GM12878 (cell line): ENCODE measurements around the gene EDNRA. TPM values are rescaled to one million over a fixed set of nuclear protein-coding genes. Genes with fewer than 3 reads are reported as not detected.

ENCODE experiments used
- ATAC-seq: fragments of 200-7000 bp; cut with Tn5 transposase; 3 replicates; pipeline ENCODE4 v1.9.1; 2020; ENCODE audit warnings: mild to moderate bottlenecking, moderate library complexity
- BruUV-seq: library from RNA; stranded (reverse); fragments of 400-500 nt; replicated peaks from 2 replicates; lab custom pipeline; 2021; lab: Mats Ljungman, UMichigan
- CTCF ChIA-PET: fragments of 300-600 bp; sonication (Branson Sonifier 250); formaldehyde crosslinking; extraction: SDS; loops from one replicate; lab custom pipeline; 2021; ENCODE audit warnings: inconsistent platforms; lab: Yijun Ruan, JAX
- POLR2A ChIA-PET: fragments of 350-600 bp; formaldehyde crosslinking; extraction: SDS; loops from one replicate; lab custom pipeline; 2021; ENCODE audit warnings: inconsistent platforms; lab: Charles Lee
- RAD21 ChIA-PET: fragments of 300-600 bp; sonication (Branson Sonifier 250); formaldehyde crosslinking; loops from one replicate; lab custom pipeline; 2023; ENCODE audit warnings: antibody characterized with exemption; ENCODE audit not compliant: unreplicated experiment; lab: Charles Lee
- SMC1A ChIA-PET: fragments of 300-600 bp; sonication (Branson Sonifier 250); formaldehyde crosslinking; loops from one replicate; lab custom pipeline; 2023; ENCODE audit not compliant: unreplicated experiment, uncharacterized antibody; lab: Charles Lee
- DNase-seq: peaks from one replicate; pipeline ENCODE4 v3.0.0-alpha.2; 2011; ENCODE audit warnings: low read depth, low spot score
- FAIRE-seq: peaks from 3 replicates; lab custom pipeline; 2011; peaks lifted over from hg19 to GRCh38; lab: Jason Lieb, UNC
- H2AFZ ChIP-seq: 2 replicates; pipeline ENCODE4 v1.6.0; 2011; ENCODE audit warnings: low read depth, low read length, control low read depth; ENCODE audit not compliant: control insufficient read depth
- H3K27ac ChIP-seq: 2 replicates; pipeline ENCODE4 v1.5.1; 2011; ENCODE audit warnings: control low read depth; ENCODE audit not compliant: control insufficient read depth, insufficient read depth
- H3K27me3 ChIP-seq, 2 experiments: replicated peaks in 1 of 2; 2 replicates each; pipeline versions ENCODE4 v1.6.0 to v1.6.1; 2011; ENCODE audit warnings: low read length in 1 of 2; ENCODE audit not compliant: control insufficient read depth in 2 of 2, insufficient read depth in 2 of 2
- H3K36me3 ChIP-seq, 2 experiments: 2 replicates each; pipeline ENCODE4 v1.5.1; 2011; ENCODE audit warnings: low read length in 1 of 2; ENCODE audit not compliant: control insufficient read depth in 2 of 2, insufficient read depth in 2 of 2
- H3K4me1 ChIP-seq: 2 replicates; pipeline ENCODE4 v1.6.1; 2011; ENCODE audit warnings: mild to moderate bottlenecking, low read length, moderate library complexity, mixed read lengths; ENCODE audit not compliant: control insufficient read depth, insufficient read depth
- H3K4me2 ChIP-seq: 2 replicates; pipeline ENCODE4 v1.6.0; 2011; ENCODE audit warnings: control low read depth; ENCODE audit not compliant: control insufficient read depth, insufficient read depth
- H3K4me3 ChIP-seq: fragments of 200-600 bp; sonication (generic); 2 replicates; pipeline ENCODE4 v1.5.1; 2016
- H3K79me2 ChIP-seq: 2 replicates; pipeline ENCODE4 v1.6.0; 2011; ENCODE audit warnings: low read length; ENCODE audit not compliant: control insufficient read depth, insufficient read depth
- H3K9ac ChIP-seq: 2 replicates; pipeline ENCODE4 v1.8.0; 2011; ENCODE audit warnings: low read length, control low read depth, mixed read lengths; ENCODE audit not compliant: control insufficient read depth, insufficient read depth
- H3K9me3 ChIP-seq: replicated peaks from 3 replicates; pipeline ENCODE4 v1.5.1; 2011; ENCODE audit warnings: mild to moderate bottlenecking, low read length; ENCODE audit not compliant: control insufficient read depth, insufficient read depth
- H4K20me1 ChIP-seq: 2 replicates; pipeline ENCODE4 v1.6.0; 2011; ENCODE audit not compliant: control insufficient read depth, insufficient read depth
- MLLT1 ChIP-seq: fragments of 450-650 bp; IDR thresholded peaks from 2 replicates; pipeline ENCODE4 v1.6.1; 2016; ENCODE audit warnings: mild to moderate bottlenecking
- SMAD5 ChIP-seq: IDR thresholded peaks from 2 replicates; pipeline ENCODE4 v1.6.1; 2016; ENCODE audit warnings: antibody characterized with exemption, low read depth
- SREBF2 ChIP-seq: IDR thresholded peaks from 2 replicates; pipeline ENCODE4 v1.6.1; 2012; ENCODE audit warnings: mild to moderate bottlenecking, low read length
- STAT3 ChIP-seq: IDR thresholded peaks from 2 replicates; pipeline ENCODE4 v1.6.1; 2011; ENCODE audit warnings: low read depth, low read length, improper control_type of control experiment
- WGBS: methylation state at CpG from one replicate; pipeline ENCODE4 v1.1.6; 2016; ENCODE audit warnings: low lambda C conversion rate; ENCODE audit not compliant: insufficient replicate concordance, insufficient coverage; ENCODE audit errors: missing lambda C conversion rate; 5-methylcytosine and 5-hydroxymethylcytosine counted together
- in situ Hi-C: fragments of 300-500 bp; cut with MboI; formaldehyde crosslinking; loops from 9 replicates; pipeline ENCODE4 v1.14.3; 2018; ENCODE audit warnings: mixed read lengths
- intact Hi-C: fragments of 100-400 bp; cut with micrococcal nuclease; formaldehyde crosslinking; loops from one replicate; pipeline ENCODE4 v1.14.2; 2022; ENCODE audit not compliant: unreplicated experiment
- polyA plus RNA-seq, 11 experiments: library from polyadenylated mRNA; depleted of rRNA in 4 of 11; unstranded in 6 of 11; stranded (reverse) in 5 of 11; fragments of >200 nt; fragmentation: Nextera tagmentation in 4 of 11; fragmentation: Illumina TruSeq in 1 of 11; extraction: Ambion mirVana in 4 of 11; extraction: Trizol in 1 of 11; gene quantifications; 1 replicate in 1 of 11; 2 replicates in 10 of 11; pipeline versions ENCODE4 v1.2.1 to v1.2.3, GENCODE V29; 2011 to 2016; ENCODE audit warnings: inconsistent platforms in 2 of 11, missing spikeins in 2 of 11, low read depth in 1 of 11
- total RNA-seq, 4 experiments: library from RNA; depleted of rRNA in 3 of 4; stranded (reverse); fragments of >200 nt in 3 of 4; fragmentation: Illumina TruSeq in 1 of 4; extraction: Trizol in 1 of 4; gene quantifications; 2 replicates each; pipeline versions ENCODE4 v1.2.1 to v1.2.3, GENCODE V29; 2013 to 2021
- TF ChIP-seq, protein P1 (sequence below): fragments of 450-650 bp; IDR thresholded peaks from 2 replicates; pipeline ENCODE4 v1.6.1; 2017; ENCODE audit warnings: mild to moderate bottlenecking
- TF ChIP-seq, protein P2 (sequence below): fragments of 450-650 bp; formaldehyde crosslinking; IDR thresholded peaks from 2 replicates; pipeline ENCODE4 v1.4.0; 2020; ENCODE audit warnings: mild to moderate bottlenecking, moderate library complexity

EDNRA gene
- total and polyA plus RNA-seq, 10 of the 15 experiments (the other 5 are each of a cell fraction or from before 2014, with no cell fraction given), result 0.01 to 0.32 (median 0.13) TPM

DNA sequence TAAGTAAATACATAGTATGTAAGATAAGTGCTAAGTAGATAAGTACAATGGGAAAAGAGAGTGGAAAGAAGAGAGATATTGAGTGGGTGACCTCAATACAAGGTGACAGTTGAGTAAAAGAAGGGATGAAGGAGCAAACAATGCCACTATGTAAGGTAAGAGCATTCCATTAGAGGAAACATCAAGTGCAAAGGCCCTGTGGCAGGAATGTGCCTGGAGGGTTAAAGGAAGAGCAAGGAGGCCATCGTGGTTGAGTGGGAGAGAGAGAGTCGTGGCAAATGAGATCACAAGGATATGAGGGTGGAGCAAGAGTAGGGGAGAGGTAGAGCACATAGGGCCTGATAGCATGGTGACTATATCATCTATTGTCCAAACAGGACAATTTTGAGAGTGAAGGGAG lies 13.4 kb downstream of the EDNRA start (continued):
- TF ChIP-seq, protein P1, sequence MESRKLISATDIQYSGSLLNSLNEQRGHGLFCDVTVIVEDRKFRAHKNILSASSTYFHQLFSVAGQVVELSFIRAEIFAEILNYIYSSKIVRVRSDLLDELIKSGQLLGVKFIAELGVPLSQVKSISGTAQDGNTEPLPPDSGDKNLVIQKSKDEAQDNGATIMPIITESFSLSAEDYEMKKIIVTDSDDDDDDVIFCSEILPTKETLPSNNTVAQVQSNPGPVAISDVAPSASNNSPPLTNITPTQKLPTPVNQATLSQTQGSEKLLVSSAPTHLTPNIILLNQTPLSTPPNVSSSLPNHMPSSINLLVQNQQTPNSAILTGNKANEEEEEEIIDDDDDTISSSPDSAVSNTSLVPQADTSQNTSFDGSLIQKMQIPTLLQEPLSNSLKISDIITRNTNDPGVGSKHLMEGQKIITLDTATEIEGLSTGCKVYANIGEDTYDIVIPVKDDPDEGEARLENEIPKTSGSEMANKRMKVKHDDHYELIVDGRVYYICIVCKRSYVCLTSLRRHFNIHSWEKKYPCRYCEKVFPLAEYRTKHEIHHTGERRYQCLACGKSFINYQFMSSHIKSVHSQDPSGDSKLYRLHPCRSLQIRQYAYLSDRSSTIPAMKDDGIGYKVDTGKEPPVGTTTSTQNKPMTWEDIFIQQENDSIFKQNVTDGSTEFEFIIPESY, result no peak
- TF ChIP-seq, protein P2, sequence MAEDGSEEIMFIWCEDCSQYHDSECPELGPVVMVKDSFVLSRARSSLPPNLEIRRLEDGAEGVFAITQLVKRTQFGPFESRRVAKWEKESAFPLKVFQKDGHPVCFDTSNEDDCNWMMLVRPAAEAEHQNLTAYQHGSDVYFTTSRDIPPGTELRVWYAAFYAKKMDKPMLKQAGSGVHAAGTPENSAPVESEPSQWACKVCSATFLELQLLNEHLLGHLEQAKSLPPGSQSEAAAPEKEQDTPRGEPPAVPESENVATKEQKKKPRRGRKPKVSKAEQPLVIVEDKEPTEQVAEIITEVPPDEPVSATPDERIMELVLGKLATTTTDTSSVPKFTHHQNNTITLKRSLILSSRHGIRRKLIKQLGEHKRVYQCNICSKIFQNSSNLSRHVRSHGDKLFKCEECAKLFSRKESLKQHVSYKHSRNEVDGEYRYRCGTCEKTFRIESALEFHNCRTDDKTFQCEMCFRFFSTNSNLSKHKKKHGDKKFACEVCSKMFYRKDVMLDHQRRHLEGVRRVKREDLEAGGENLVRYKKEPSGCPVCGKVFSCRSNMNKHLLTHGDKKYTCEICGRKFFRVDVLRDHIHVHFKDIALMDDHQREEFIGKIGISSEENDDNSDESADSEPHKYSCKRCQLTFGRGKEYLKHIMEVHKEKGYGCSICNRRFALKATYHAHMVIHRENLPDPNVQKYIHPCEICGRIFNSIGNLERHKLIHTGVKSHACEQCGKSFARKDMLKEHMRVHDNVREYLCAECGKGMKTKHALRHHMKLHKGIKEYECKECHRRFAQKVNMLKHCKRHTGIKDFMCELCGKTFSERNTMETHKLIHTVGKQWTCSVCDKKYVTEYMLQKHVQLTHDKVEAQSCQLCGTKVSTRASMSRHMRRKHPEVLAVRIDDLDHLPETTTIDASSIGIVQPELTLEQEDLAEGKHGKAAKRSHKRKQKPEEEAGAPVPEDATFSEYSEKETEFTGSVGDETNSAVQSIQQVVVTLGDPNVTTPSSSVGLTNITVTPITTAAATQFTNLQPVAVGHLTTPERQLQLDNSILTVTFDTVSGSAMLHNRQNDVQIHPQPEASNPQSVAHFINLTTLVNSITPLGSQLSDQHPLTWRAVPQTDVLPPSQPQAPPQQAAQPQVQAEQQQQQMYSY (CRISPR knock-in tag), result no peak

GRCh38 chr4:147496500-147496899 lies 15.6 kb downstream of the EDNRA start:
- Histone ChIP-seq H3K9ac (no peak overlapping the region), H2AFZ (no peak overlapping the region), H3K79me2 (no peaks in the 10 kb centered on the region), H3K4me3 (no peak overlapping the region), H3K4me2 (no peak overlapping the region), H3K9me3 (no peaks in the 10 kb centered on the region), H3K27me3 (no peaks in the 10 kb centered on the region; a peak in 1 of 4 replicates), H3K27ac (no peak overlapping the region), H3K36me3 (no peaks in the 10 kb centered on the region), H3K4me1 (no peaks in the 10 kb centered on the region), H4K20me1 (no peaks in the 10 kb centered on the region)
- ChIA-PET SMC1A (no interaction called here), CTCF (no interaction called here), POLR2A (interaction anchor here (0.5 kb wide), 1 partner anchor 340 kb away, joined by 3 read pairs; no protein-coding TSS in a partner anchor), RAD21 (no interaction called here)
- intact Hi-C loops (no loop called here), in situ Hi-C loops (no loop called here)
- FAIRE-seq, result no peak
- no peak for ATAC-seq
- 50% methylated on average over 1 of the region's 1 CpG for WGBS
- no peak for DNase-seq
- TF ChIP-seq SREBF2 (no peak), MLLT1 (no peak), STAT3 (no peak), SMAD5 (no peak)
- no TSS peak for BruUV-seq
